ENCODE data around the gene CCM2. TPM values are rescaled to one million over a fixed set of nuclear protein-coding genes. Genes with fewer than 3 reads are reported as not detected.

Gene CCM2
- total RNA-seq, 3 donors from 2014 or later (not counting 1 experiment from before 2014, with no cell fraction given): 66.2 to 104 (median 97.5) TPM

DNA sequence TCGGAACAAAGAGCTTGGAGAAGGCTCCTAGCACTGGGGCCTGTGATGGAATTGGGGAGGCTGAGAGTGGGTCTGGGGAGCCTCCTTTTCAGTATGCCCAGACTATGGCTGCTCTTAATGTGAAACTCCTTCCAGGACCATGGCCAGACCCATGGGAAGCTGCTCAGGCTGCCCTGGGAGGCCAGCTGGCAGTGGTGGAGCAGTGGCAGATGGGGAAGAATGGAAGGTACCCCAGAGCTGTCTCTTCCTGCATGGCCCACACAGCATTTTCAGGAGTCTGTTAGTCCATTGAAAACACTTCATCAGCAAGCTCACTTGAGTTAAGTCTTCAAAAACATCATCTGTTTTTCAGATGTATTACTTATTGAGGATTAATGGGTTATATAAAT, 70.2 kb downstream of the CCM2 start:
- Histone ChIP-seq H3K9me3 (ENCODE audit: control insufficient read depth, insufficient read depth, low read length) (no peaks in the 10 kb centered on the region), H3K36me3 (ENCODE audit: control insufficient read depth, insufficient read depth, low read length) (peaks cover 90% of the 10 kb centered on the region), H3K27ac (ENCODE audit: low read length) (no peak overlapping the region), H3K27me3 (ENCODE audit: control insufficient read depth, insufficient read depth, low read length) (no peaks in the 10 kb centered on the region), H3K4me3 (ENCODE audit: low read length) (no peak overlapping the region), H3K4me1 (ENCODE audit: control insufficient read depth, insufficient read depth, low read length) (peaks cover 49% of the 10 kb centered on the region)
- H3K9me3 Mint-ChIP-seq: no peaks in the 10 kb centered on the region
- no peaks in the 10 kb centered on the region for H3K36me3 Mint-ChIP-seq
- intact Hi-C loops (cut with micrococcal nuclease): loop anchor here (10.0 kb wide), 1 partner anchor 45 kb away; no protein-coding TSS in a partner anchor
- no peaks in the 10 kb centered on the region for H3K27me3 Mint-ChIP-seq (ENCODE audit: low read depth in 2 of 2)
- no peak overlapping the region for H3K4me3 Mint-ChIP-seq
- ATAC-seq: no peak
- TF ChIP-seq, protein P1, sequence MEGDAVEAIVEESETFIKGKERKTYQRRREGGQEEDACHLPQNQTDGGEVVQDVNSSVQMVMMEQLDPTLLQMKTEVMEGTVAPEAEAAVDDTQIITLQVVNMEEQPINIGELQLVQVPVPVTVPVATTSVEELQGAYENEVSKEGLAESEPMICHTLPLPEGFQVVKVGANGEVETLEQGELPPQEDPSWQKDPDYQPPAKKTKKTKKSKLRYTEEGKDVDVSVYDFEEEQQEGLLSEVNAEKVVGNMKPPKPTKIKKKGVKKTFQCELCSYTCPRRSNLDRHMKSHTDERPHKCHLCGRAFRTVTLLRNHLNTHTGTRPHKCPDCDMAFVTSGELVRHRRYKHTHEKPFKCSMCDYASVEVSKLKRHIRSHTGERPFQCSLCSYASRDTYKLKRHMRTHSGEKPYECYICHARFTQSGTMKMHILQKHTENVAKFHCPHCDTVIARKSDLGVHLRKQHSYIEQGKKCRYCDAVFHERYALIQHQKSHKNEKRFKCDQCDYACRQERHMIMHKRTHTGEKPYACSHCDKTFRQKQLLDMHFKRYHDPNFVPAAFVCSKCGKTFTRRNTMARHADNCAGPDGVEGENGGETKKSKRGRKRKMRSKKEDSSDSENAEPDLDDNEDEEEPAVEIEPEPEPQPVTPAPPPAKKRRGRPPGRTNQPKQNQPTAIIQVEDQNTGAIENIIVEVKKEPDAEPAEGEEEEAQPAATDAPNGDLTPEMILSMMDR (IDR thresholded peaks at IDR 0.05): no peak
- WGBS (ENCODE audit: insufficient coverage): 87% methylated on average over 1 of the region's 1 CpG
- no peak for DNase-seq
- H3K4me1 Mint-ChIP-seq: peaks cover 58 to 71% of the 10 kb centered on the region in 2 donors
- peak overlapping the region; percentile 54 to 77 for H3K27ac Mint-ChIP-seq

DNA sequence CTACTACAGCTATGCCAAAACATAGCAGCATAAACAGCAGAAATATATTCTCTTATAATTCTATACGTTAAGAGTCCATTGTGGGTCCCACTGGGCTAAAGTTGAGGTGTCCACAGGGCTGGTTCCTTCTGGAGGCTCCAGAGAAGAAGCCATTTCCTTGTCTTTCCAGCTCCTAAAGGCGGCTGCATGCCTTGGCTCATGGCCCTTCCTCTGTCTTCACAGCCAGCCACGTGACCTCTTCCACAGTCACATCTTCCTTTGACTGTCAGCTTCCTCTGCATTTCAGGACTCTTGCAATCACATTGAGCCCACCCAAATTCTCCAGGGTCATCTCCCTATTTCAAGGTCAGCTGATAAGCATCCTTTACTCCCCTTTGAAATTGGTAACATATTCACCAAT, 71.5 kb downstream of the CCM2 start:
- intact Hi-C loops (cut with micrococcal nuclease): loop anchor here (10.0 kb wide), 1 partner anchor 47 kb away; no protein-coding TSS in a partner anchor

DNA sequence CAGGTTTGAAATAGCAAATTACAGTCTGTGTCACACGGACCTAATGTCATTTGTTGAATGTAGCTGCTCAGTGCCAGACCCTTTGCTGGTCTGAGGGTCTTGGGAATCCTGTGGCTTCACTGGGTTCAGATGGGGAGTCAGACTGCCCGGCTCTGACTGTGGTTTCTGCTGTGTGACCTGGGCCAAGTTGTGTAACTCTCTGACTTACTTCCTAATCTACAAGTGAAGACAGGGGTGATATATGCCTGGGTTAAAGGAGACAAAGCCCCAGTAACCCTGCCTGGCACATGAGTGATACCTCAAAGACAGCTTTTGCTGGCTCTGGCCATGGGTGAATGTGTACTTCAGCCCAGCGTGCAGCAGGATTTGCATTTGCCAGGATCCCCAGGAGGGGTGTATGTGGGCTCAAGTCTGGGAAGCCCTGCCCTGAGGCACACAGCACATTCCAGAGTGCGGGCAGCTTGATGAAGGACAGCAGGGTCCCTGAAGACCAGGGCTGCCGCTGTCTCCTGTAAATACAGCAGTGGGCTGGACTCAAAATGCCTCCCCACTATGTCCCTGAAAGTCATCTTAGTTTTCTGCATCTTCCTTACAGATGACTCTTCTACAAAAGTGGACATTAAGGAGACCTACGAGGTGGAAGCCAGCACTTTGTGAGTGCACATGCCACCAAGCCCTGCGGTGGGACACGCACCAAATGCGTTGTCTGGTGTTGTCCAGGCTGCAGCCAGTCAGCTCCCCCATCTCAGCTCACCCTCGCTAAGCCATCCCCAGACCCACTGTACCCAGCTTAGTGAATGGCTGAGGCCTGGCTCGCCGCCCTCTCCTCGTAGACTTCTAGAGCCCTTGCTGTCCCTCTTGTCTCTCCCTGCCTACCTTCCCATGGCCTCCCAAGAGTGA, 72.4 kb downstream of the CCM2 start:
- Histone ChIP-seq H3K9me3 (ENCODE audit: control insufficient read depth, insufficient read depth, low read length) (no peaks in the 10 kb centered on the region), H3K27me3 (ENCODE audit: control insufficient read depth, insufficient read depth, low read length) (no peaks in the 10 kb centered on the region), H3K4me3 (ENCODE audit: low read length) (no peak overlapping the region), H3K4me1 (ENCODE audit: control insufficient read depth, insufficient read depth, low read length) (peaks cover 69% of the 10 kb centered on the region), H3K36me3 (ENCODE audit: control insufficient read depth, insufficient read depth, low read length) (peaks cover 97% of the 10 kb centered on the region), H3K27ac (ENCODE audit: low read length) (no peak overlapping the region)
- TF ChIP-seq, protein P1 (IDR thresholded peaks at IDR 0.05): no peak
- intact Hi-C loops (cut with micrococcal nuclease): loop anchor here (10.0 kb wide), 1 partner anchor 48 kb away; no protein-coding TSS in a partner anchor
- Mint-ChIP-seq H3K27ac (peak overlapping the region; percentile 62 to 92), H3K36me3 (no peaks in the 10 kb centered on the region), H3K4me1 (peaks cover 62 to 71% of the 10 kb centered on the region in 2 donors), H3K27me3 (ENCODE audit: low read depth in 2 of 2) (no peaks in the 10 kb centered on the region), H3K9me3 (no peaks in the 10 kb centered on the region), H3K4me3 (no peak overlapping the region)
- 90% methylated on average over 10 of the region's 13 CpGs for WGBS (ENCODE audit: insufficient coverage)
- ATAC-seq: no peak
- DNase-seq: no peak

More for the DNA sequence above, 71.5 kb downstream of the CCM2 start:
- no peak overlapping the region for H3K4me3 Mint-ChIP-seq
- H3K4me3 ChIP-seq (ENCODE audit: low read length): no peak overlapping the region
- ATAC-seq: no peak
- no peak overlapping the region for H3K27ac ChIP-seq (ENCODE audit: low read length)
- H3K27me3 Mint-ChIP-seq (ENCODE audit: low read depth in 2 of 2): no peaks in the 10 kb centered on the region
- H3K4me1 Mint-ChIP-seq: peaks cover 56 to 68% of the 10 kb centered on the region in 2 donors
- no peaks in the 10 kb centered on the region for H3K9me3 ChIP-seq (ENCODE audit: control insufficient read depth, insufficient read depth, low read length)
- WGBS (ENCODE audit: insufficient coverage): 85% methylated on average over 3 of the region's 3 CpGs
- H3K36me3 ChIP-seq (ENCODE audit: control insufficient read depth, insufficient read depth, low read length): peaks cover 91% of the 10 kb centered on the region
- TF ChIP-seq, protein P1 (IDR thresholded peaks at IDR 0.05): no peak
- peaks cover 61% of the 10 kb centered on the region for H3K4me1 ChIP-seq (ENCODE audit: control insufficient read depth, insufficient read depth, low read length)
- DNase-seq: no peak
- no peaks in the 10 kb centered on the region for H3K36me3 Mint-ChIP-seq
- H3K27ac Mint-ChIP-seq: peak overlapping the region; percentile 62 to 92
- no peaks in the 10 kb centered on the region for H3K9me3 Mint-ChIP-seq
- H3K27me3 ChIP-seq (ENCODE audit: control insufficient read depth, insufficient read depth, low read length): no peaks in the 10 kb centered on the region
